GM12878 (cell line): ENCODE data around the gene NR1I3. TPM values are rescaled to one million over a fixed set of nuclear protein-coding genes. Genes with fewer than 3 reads are reported as not detected.
A peak's percentile ranks its signal among the peaks of the same experiment; 100 is the strongest.

Experiments used
- CBX3 ChIP-seq: fragments of 200-600 bp; sonication (generic); IDR thresholded peaks from 2 replicates; pipeline ENCODE4 v1.6.1; 2016; ENCODE audit warnings: low read depth, borderline replicate concordance
- HCFC1 ChIP-seq: fragments of 150-350 bp; IDR thresholded peaks from 2 replicates; pipeline ENCODE4 v1.6.1; 2014; ENCODE audit warnings: low read length
- HDAC2 ChIP-seq: fragments of 200-600 bp; sonication (generic); IDR thresholded peaks from 2 replicates; pipeline ENCODE4 v1.6.1; 2017
- IKZF2 ChIP-seq, 2 experiments: fragments of 450-650 bp; IDR thresholded peaks; 2 replicates each; pipeline ENCODE4 v1.6.1; 2017; ENCODE audit warnings: mild to moderate bottlenecking in 2 of 2, moderate library complexity in 2 of 2
- MLLT1 ChIP-seq: fragments of 450-650 bp; IDR thresholded peaks from 2 replicates; pipeline ENCODE4 v1.6.1; 2016; ENCODE audit warnings: mild to moderate bottlenecking
- PAX5 ChIP-seq: IDR thresholded peaks from 2 replicates; pipeline ENCODE4 v1.6.1; 2011; ENCODE audit warnings: low read depth, low read length, borderline replicate concordance
- PRDM15 ChIP-seq: fragments of 450-650 bp; formaldehyde crosslinking; IDR thresholded peaks from 2 replicates; pipeline ENCODE4 v1.4.0; 2020; ENCODE audit warnings: mild to moderate bottlenecking, moderate library complexity
- RCOR1 ChIP-seq: conservative IDR thresholded peaks from 2 replicates; pipeline ENCODE4 v1.6.1; 2012; ENCODE audit warnings: low read depth, low read length, improper control_type of control experiment
- SKIL ChIP-seq: fragments of 450-650 bp; IDR thresholded peaks from 2 replicates; pipeline ENCODE4 v1.6.1; 2017; ENCODE audit warnings: mild to moderate bottlenecking, low read depth, inconsistent platforms; ENCODE audit not compliant: poor library complexity, severe bottlenecking
- SMAD5 ChIP-seq: IDR thresholded peaks from 2 replicates; pipeline ENCODE4 v1.6.1; 2016; ENCODE audit warnings: antibody characterized with exemption, low read depth
- SMARCA5 ChIP-seq: fragments of 450-650 bp; IDR thresholded peaks from 2 replicates; pipeline ENCODE4 v1.6.1; 2017; ENCODE audit warnings: mild to moderate bottlenecking
- TARDBP ChIP-seq: IDR thresholded peaks from 2 replicates; pipeline ENCODE4 v1.6.1; 2016; ENCODE audit warnings: borderline replicate concordance
- USF1 ChIP-seq: IDR thresholded peaks from 2 replicates; pipeline ENCODE4 v1.6.1; 2011; ENCODE audit warnings: borderline replicate concordance, low read depth, mild to moderate bottlenecking, moderate library complexity, mixed read lengths, low read length; ENCODE audit not compliant: insufficient read depth; ENCODE audit errors: extremely low read length
- WRNIP1 ChIP-seq: IDR thresholded peaks from 2 replicates; pipeline ENCODE4 v1.6.1; 2011; ENCODE audit warnings: low read depth, low read length, improper control_type of control experiment, borderline replicate concordance
- ZBTB11 ChIP-seq: fragments of 450-650 bp; formaldehyde crosslinking; IDR thresholded peaks from 2 replicates; pipeline ENCODE4 v1.5.0; 2022; ENCODE audit warnings: mild to moderate bottlenecking, missing genetic modification characterization
- polyA plus RNA-seq, 11 experiments: library from polyadenylated mRNA; depleted of rRNA in 4 of 11; unstranded in 6 of 11; stranded (reverse) in 5 of 11; fragments of >200 nt; fragmentation: Nextera tagmentation in 4 of 11; fragmentation: Illumina TruSeq in 1 of 11; extraction: Ambion mirVana in 4 of 11; extraction: Trizol in 1 of 11; gene quantifications; 1 replicate in 1 of 11; 2 replicates in 10 of 11; pipeline versions ENCODE4 v1.2.1 to v1.2.3, GENCODE V29; 2011 to 2016; ENCODE audit warnings: inconsistent platforms in 2 of 11, missing spikeins in 2 of 11, low read depth in 1 of 11
- total RNA-seq, 4 experiments: library from RNA; depleted of rRNA in 3 of 4; stranded (reverse); fragments of >200 nt in 3 of 4; fragmentation: Illumina TruSeq in 1 of 4; extraction: Trizol in 1 of 4; gene quantifications; 2 replicates each; pipeline versions ENCODE4 v1.2.1 to v1.2.3, GENCODE V29; 2013 to 2021

Gene NR1I3
- total and polyA plus RNA-seq, 10 of the 15 experiments (the other 5 are each of a cell fraction or from before 2014, with no cell fraction given): 0.13 to 0.52 (median 0.24) TPM; not detected in 7

- TF ChIP-seq ZBTB11 (CRISPR knock-in tag) (no peak), PRDM15 (CRISPR knock-in tag) (no peak), TARDBP (0 out of 2 replicates have a peak, but pooled peaks have one; percentile 36), USF1 (no peak), CBX3 (no peak), HDAC2 (no peak), SMAD5 (no peak), RCOR1 (0 out of 2 replicates have a peak, but pooled peaks have one; percentile 76), IKZF2 (IDR thresholded peaks at IDR 0.05) (no peak; a peak in 1 of 4 replicates), MLLT1 (no peak), HCFC1 (peak; percentile 84), SKIL (peak; percentile 33), SMARCA5 (no peak), WRNIP1 (no peak), PAX5 (no peak)
These were observed 12.3 kb downstream of the NR1I3 start, which contains the start of gene TOMM40L (continued) for GRCh38 chr1:161225534-161226319.
